SK-N-SH treated with all-trans-retinoic acid at 6 μM for 48 hours (cell line): ENCODE results near the gene SUN5.
"Not testable (repeated sequence)": the region's sequence is repeated elsewhere in the genome, so short reads cannot be mapped to it uniquely, and the experiment has no call there.

Experiments
- ATAC-seq: fragments of 200-7000 bp; cut with Tn5 transposase; 3 replicates; pipeline ENCODE4 v1.9.1; 2020; ENCODE audit warnings: mild to moderate bottlenecking, moderate library complexity
- ARNTL ChIP-seq: fragments of 450-650 bp; formaldehyde crosslinking; IDR thresholded peaks from 2 replicates; pipeline ENCODE4 v1.5.0; 2020; ENCODE audit warnings: low read depth, mild to moderate bottlenecking, moderate library complexity, borderline replicate concordance
- BACH2 ChIP-seq: fragments of 250-450 bp; sonication (Bioruptor Pico); IDR thresholded peaks from 2 replicates; pipeline ENCODE4 v1.9.0; 2021; ENCODE audit warnings: mild to moderate bottlenecking, borderline replicate concordance
- CSDC2 ChIP-seq: fragments of 250-450 bp; sonication (Bioruptor Pico); IDR thresholded peaks from 2 replicates; pipeline ENCODE4 v1.5.0; 2020; ENCODE audit warnings: mild to moderate bottlenecking, moderate library complexity
- ESRRG ChIP-seq: fragments of 250-450 bp; sonication (Bioruptor Pico); IDR thresholded peaks from 2 replicates; pipeline ENCODE4 v1.6.1; 2021; ENCODE audit warnings: mild to moderate bottlenecking
- GLIS3 ChIP-seq: fragments of 250-450 bp; sonication (Bioruptor Pico); IDR thresholded peaks from 2 replicates; pipeline ENCODE4 v1.5.0; 2020; ENCODE audit warnings: mild to moderate bottlenecking, moderate library complexity
- ISL1 ChIP-seq: fragments of 250-450 bp; sonication (Bioruptor Pico); IDR thresholded peaks from 2 replicates; pipeline ENCODE4 v2.1.2; 2022; ENCODE audit warnings: mild to moderate bottlenecking, moderate library complexity
- OSR1 ChIP-seq: fragments of 250-450 bp; sonication (Bioruptor Pico); IDR thresholded peaks from 2 replicates; pipeline ENCODE4 v1.8.0; 2022; ENCODE audit warnings: moderate library complexity, mild to moderate bottlenecking, inconsistent platforms
- PPARA ChIP-seq: fragments of 250-450 bp; sonication (Bioruptor Pico); IDR thresholded peaks from 2 replicates; pipeline ENCODE4 v1.5.0; 2020; ENCODE audit warnings: mild to moderate bottlenecking, borderline replicate concordance
- RARB ChIP-seq: fragments of 250-450 bp; sonication (Bioruptor Pico); IDR thresholded peaks from 2 replicates; pipeline ENCODE4 v1.8.0; 2021; ENCODE audit warnings: mild to moderate bottlenecking, moderate library complexity
- TCF4 ChIP-seq: fragments of 250-450 bp; sonication (Bioruptor Pico); IDR thresholded peaks from 2 replicates; pipeline ENCODE4 v1.8.0; 2021; ENCODE audit warnings: mild to moderate bottlenecking, moderate library complexity, borderline replicate concordance
- TOX ChIP-seq: fragments of 250-450 bp; sonication (Bioruptor Pico); IDR thresholded peaks from 2 replicates; pipeline ENCODE4 v1.8.0; 2021; ENCODE audit warnings: mild to moderate bottlenecking, moderate library complexity, borderline replicate concordance
- ZC3H10 ChIP-seq: fragments of 250-450 bp; sonication (Bioruptor Pico); IDR thresholded peaks from 2 replicates; pipeline ENCODE4 v1.5.1; 2021; ENCODE audit warnings: mild to moderate bottlenecking, moderate library complexity
- ZFP3 ChIP-seq: fragments of 250-450 bp; sonication (Bioruptor Pico); IDR thresholded peaks from 2 replicates; pipeline ENCODE4 v1.5.0; 2020; ENCODE audit warnings: mild to moderate bottlenecking, moderate library complexity
- ZFP30 ChIP-seq: fragments of 450-650 bp; formaldehyde crosslinking; IDR thresholded peaks from 2 replicates; pipeline ENCODE4 v1.5.0; 2022; ENCODE audit warnings: mild to moderate bottlenecking, moderate library complexity
- ZNF565 ChIP-seq: fragments of 450-650 bp; formaldehyde crosslinking; conservative IDR thresholded peaks from 2 replicates; pipeline ENCODE4 v1.5.0; 2020; ENCODE audit warnings: low read depth, mild to moderate bottlenecking, moderate library complexity
- ZNF8 ChIP-seq: fragments of 450-650 bp; formaldehyde crosslinking; IDR thresholded peaks from 2 replicates; pipeline ENCODE4 v1.5.0; 2020; ENCODE audit warnings: mild to moderate bottlenecking, moderate library complexity
- TF ChIP-seq, protein P1 (sequence below): fragments of 250-450 bp; sonication (Bioruptor Pico); IDR thresholded peaks from 2 replicates; pipeline ENCODE4 v1.8.0; 2020; ENCODE audit warnings: mild to moderate bottlenecking, moderate library complexity, borderline replicate concordance
- TF ChIP-seq, protein P2 (sequence below): fragments of 250-450 bp; sonication (Bioruptor Pico); IDR thresholded peaks from 2 replicates; pipeline ENCODE4 v1.5.1; 2021; ENCODE audit warnings: mild to moderate bottlenecking, moderate library complexity
- TF ChIP-seq, protein P3 (sequence below): fragments of 250-450 bp; sonication (Bioruptor Pico); IDR thresholded peaks from 2 replicates; pipeline ENCODE4 v1.8.0; 2021; ENCODE audit warnings: low read depth, mild to moderate bottlenecking, moderate library complexity, borderline replicate concordance

Gene SUN5

DNA sequence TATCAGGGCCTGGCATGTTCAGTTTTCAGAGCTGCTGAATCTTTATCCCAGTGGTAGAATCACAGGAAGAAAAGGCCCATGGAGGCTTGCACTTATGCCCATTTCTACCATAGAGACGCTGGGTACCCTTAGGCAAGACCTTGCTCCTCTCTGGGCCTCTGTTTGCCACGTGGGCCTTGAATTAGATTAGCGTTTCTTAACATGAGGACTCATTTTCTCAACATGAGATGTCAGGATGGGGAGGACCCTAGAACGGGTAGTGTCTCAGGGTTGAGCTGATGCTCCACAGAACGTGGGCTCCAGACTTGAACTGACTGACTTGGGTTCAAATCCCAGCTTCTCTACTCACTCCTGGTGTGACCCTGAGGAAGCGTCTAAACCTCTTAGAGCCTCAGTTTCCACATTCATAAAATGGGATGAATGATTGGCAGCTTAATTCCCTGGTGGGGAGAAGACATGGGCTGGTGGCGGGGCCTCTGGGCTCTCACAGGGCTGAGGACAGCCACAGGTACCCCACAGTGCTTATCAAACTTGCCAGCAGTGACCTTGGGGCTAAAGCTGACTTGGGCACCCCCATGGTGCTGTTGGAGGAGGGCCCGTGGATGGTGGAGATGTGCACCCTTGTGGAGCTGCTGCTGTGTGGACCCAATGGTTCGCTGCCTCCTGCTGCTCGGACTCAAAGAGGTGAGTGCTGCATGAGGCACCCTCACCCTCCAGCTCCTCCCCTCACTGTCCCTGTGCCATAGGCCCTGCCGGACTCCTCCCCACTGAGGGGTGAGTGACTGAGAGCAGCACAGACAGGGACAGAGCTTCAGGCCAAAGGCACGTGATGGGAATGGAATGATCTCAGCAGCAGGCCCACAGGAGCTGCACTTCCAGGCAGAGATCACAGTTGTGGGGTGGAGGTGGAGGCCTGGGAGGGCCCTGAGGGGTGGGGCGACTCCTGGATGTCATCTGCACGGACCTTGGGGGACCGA is 28.2 kb downstream of the SUN5 start:
- peak; percentile 40; the same call in 1 of the 3 replicates for ATAC-seq
- TF ChIP-seq, protein P1, sequence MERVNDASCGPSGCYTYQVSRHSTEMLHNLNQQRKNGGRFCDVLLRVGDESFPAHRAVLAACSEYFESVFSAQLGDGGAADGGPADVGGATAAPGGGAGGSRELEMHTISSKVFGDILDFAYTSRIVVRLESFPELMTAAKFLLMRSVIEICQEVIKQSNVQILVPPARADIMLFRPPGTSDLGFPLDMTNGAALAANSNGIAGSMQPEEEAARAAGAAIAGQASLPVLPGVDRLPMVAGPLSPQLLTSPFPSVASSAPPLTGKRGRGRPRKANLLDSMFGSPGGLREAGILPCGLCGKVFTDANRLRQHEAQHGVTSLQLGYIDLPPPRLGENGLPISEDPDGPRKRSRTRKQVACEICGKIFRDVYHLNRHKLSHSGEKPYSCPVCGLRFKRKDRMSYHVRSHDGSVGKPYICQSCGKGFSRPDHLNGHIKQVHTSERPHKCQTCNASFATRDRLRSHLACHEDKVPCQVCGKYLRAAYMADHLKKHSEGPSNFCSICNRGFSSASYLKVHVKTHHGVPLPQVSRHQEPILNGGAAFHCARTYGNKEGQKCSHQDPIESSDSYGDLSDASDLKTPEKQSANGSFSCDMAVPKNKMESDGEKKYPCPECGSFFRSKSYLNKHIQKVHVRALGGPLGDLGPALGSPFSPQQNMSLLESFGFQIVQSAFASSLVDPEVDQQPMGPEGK (CRISPR knock-in tag), result no peak
- TF ChIP-seq ZFP30 (CRISPR knock-in tag) (no peak), ESRRG (no peak), CSDC2 (CRISPR knock-in tag) (no peak), ARNTL (CRISPR knock-in tag) (no peak), TOX (CRISPR knock-in tag) (no peak), ZC3H10 (CRISPR knock-in tag) (no peak), ZNF8 (no peak), ISL1 (CRISPR knock-in tag) (no peak), TCF4 (CRISPR knock-in tag) (no peak), GLIS3 (CRISPR knock-in tag) (no peak), OSR1 (CRISPR knock-in tag) (no peak), BACH2 (CRISPR knock-in tag) (no peak), PPARA (CRISPR knock-in tag) (no peak), RARB (CRISPR knock-in tag) (no peak), ZNF565 (CRISPR knock-in tag) (no peak), ZFP3 (CRISPR knock-in tag) (no peak)
- TF ChIP-seq, protein P2, sequence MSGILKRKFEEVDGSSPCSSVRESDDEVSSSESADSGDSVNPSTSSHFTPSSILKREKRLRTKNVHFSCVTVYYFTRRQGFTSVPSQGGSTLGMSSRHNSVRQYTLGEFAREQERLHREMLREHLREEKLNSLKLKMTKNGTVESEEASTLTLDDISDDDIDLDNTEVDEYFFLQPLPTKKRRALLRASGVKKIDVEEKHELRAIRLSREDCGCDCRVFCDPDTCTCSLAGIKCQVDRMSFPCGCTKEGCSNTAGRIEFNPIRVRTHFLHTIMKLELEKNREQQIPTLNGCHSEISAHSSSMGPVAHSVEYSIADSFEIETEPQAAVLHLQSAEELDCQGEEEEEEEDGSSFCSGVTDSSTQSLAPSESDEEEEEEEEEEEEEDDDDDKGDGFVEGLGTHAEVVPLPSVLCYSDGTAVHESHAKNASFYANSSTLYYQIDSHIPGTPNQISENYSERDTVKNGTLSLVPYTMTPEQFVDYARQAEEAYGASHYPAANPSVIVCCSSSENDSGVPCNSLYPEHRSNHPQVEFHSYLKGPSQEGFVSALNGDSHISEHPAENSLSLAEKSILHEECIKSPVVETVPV (CRISPR knock-in tag), result no peak
- TF ChIP-seq, protein P3, sequence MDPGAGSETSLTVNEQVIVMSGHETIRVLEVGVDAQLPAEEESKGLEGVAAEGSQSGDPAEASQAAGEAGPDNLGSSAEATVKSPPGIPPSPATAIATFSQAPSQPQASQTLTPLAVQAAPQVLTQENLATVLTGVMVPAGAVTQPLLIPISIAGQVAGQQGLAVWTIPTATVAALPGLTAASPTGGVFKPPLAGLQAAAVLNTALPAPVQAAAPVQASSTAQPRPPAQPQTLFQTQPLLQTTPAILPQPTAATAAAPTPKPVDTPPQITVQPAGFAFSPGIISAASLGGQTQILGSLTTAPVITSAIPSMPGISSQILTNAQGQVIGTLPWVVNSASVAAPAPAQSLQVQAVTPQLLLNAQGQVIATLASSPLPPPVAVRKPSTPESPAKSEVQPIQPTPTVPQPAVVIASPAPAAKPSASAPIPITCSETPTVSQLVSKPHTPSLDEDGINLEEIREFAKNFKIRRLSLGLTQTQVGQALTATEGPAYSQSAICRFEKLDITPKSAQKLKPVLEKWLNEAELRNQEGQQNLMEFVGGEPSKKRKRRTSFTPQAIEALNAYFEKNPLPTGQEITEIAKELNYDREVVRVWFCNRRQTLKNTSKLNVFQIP (CRISPR knock-in tag), result no peak

DNA sequence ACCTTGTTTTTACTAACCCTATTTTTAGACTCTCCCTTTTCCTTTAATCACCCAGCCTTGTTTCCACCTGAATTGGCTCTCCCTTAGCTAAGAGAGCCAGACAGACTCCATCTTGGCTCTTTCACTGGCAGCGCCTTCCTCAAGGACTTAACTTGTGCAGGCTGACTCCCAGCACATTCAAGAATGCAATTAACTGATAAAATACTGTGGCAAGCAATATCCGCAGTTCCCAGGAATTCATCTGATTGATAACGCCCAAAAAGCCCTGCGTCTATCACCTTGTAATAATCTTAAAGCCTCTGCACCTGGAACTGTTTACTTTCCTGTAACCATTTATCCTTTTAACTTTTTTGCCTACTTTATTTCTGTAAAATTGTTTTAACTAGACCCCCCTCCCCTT is 29.1 kb downstream of the SUN5 start:
- not testable (repeated sequence) for ATAC-seq

DNA sequence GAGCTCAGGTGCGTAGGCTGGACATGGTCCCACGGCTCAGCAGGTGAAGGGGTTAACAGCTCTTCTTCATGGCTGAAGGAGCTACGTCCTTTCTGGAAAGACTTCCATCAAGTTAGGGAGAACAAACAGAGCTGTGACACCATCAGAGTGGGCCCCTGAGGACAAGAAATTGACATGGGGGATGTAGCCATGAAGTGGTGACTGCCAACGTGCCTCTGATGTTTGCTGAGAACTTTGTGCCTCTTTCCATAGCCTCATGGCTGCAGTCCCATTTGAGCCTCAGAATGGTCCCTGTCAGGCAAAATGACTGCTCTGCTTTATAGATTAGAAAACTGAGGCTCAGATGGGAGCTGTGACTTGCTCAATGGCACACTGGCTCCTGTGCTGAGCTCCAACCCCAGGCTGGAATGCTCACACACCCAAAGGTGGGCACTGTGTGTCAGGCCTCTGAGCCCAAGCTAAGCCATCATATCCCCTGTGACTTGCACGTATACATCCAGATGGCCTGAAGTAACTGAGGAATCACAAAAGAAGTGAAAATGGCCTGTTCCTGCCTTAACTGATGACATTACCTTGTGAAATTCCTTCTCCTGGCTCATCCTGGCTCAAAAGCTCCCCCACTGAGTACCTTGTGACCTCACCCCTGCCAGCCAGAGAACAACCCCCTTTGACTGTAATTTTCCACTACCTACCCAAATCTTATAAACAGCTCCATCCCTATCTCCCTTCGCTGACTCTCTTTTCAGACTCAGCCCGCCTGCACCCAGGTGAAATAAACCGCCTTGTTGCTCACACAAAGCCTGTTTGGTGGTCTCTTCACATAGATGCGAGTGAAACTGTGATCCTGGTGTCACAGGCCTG is 29.8 kb downstream of the SUN5 start:
- not testable (repeated sequence) for ATAC-seq

DNA sequence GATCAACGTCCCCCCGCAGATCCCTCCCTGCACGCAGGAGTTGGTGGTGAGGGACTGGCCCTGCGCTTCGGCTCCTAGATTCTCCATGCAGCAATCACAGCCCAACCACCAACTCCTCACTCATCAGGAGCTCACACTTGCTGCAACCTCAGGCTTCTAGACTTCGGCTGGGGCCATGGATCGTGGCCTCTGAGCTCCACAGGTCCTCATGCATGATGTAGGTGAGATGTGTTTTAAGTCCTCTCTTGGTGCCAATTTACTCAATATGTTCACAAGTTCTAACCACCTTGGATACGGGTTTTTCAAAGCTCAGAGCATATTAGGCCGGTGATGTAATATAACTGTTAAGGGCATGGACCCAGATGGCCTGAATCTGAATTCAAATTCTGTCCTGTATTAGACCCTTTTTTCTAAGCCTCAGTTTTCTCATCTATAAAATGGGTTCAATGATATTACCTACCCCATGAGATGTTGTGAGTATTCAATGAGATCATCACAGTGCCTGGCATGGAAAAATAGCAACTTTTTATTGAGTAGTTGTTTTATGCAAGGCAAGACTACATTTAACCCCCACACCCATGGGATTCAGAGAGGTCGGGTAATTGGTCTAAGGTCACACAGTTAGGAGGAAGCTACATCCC is 31.0 kb downstream of the SUN5 start:
- no peak for TF ChIP-seq CSDC2 (CRISPR knock-in tag)
- no peak for ATAC-seq
